GM18909 (cell line): ENCODE data around the gene ALKBH8.
"Not testable (repeated sequence)": the region's sequence is repeated elsewhere in the genome, so short reads cannot be mapped to it uniquely, and the experiment has no call there.

Source experiments
- ATAC-seq: cut with Tn5 transposase; IDR thresholded peaks from one replicate; pipeline ENCODE4 v1.9.1; 2021; ENCODE audit warnings: mild to moderate bottlenecking; ENCODE audit not compliant: unreplicated experiment, poor library complexity

The ALKBH8 gene

GRCh38 chr11:107526197-107526596, 39.3 kb downstream of the ALKBH8 start:
- no peak for ATAC-seq

- no peak for ATAC-seq
Measured at GRCh38 chr11:107508858-107509244, 56.7 kb downstream of the ALKBH8 start.

- no peak for ATAC-seq
Measured at GRCh38 chr11:107508201-107508857, 57.2 kb downstream of the ALKBH8 start.

- ATAC-seq: no peak
Measured at GRCh38 chr11:107505647-107506225, 59.8 kb downstream of the ALKBH8 start.

- no peak for ATAC-seq
Measured at GRCh38 chr11:107504981-107505380, 60.6 kb downstream of the ALKBH8 start.

- no peak for ATAC-seq
Measured at GRCh38 chr11:107501713-107502112, 63.8 kb downstream of the ALKBH8 start.

GRCh38 chr11:107497371-107497770, 68.2 kb downstream of the ALKBH8 start:
- ATAC-seq: not testable (repeated sequence)

- ATAC-seq: no peak
Measured at GRCh38 chr11:107496011-107496410, 69.5 kb downstream of the ALKBH8 start.

GRCh38 chr11:107494055-107494454, 71.5 kb downstream of the ALKBH8 start:
- no peak for ATAC-seq

GRCh38 chr11:107493117-107493516, 72.4 kb downstream of the ALKBH8 start:
- no peak for ATAC-seq

- ATAC-seq: no peak
Measured at GRCh38 chr11:107490836-107491235, 74.7 kb downstream of the ALKBH8 start.

GRCh38 chr11:107482234-107482633, 83.3 kb downstream of the ALKBH8 start:
- no peak for ATAC-seq

GRCh38 chr11:107478922-107479321, 86.6 kb downstream of the ALKBH8 start:
- no peak for ATAC-seq

GRCh38 chr11:107477820-107478219, 87.7 kb downstream of the ALKBH8 start:
- ATAC-seq: no peak

GRCh38 chr11:107473792-107474191, 91.7 kb downstream of the ALKBH8 start:
- no peak for ATAC-seq

GRCh38 chr11:107472966-107473365, 92.6 kb downstream of the ALKBH8 start:
- ATAC-seq: no peak

- ATAC-seq: no peak
Measured at GRCh38 chr11:107468596-107468995, 96.9 kb downstream of the ALKBH8 start.

- no peak for ATAC-seq
Measured at GRCh38 chr11:107467696-107468095, 97.8 kb downstream of the ALKBH8 start.

- not testable (repeated sequence) for ATAC-seq
Measured at GRCh38 chr11:107466275-107466866, 99.2 kb downstream of the ALKBH8 start.

- ATAC-seq: peak; percentile 98
Measured at GRCh38 chr11:107457558-107458271, 107.8 kb downstream of the ALKBH8 start, which contains the start of gene CWF19L2. Gene CWF19L2, minus strand, starts transcription at chr11:107457825. Its CDS starts 9 bp downstream, at chr11:107457816.

GRCh38 chr11:107457205-107457557, 108.4 kb downstream of the ALKBH8 start:
- ATAC-seq: peak; percentile 49
